ENCODE data around the gene FMN1.

FMN1 gene

DNA sequence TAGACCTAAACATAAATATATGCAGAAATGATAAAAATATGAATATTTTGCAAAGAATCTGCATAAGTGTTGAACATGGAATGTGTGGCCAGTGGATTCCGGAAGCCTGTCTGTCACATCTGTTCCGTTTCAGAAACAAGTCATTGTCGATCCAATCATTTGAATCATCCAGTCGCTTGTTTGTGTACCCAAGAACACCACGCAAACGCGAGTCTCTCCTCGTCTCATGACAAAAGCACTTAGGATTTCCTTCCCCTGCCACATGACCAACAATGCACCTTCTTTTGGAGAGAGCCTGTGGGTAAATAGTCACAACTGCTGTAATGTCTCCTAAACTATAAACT lies 80.2 kb downstream of the FMN1 start:
- DNase-seq (ENCODE audit: low read depth): peak; percentile 36
- TF ChIP-seq CTCF (conservative IDR thresholded peaks at IDR 0.05; ENCODE audit: low read length): no peak
- no peak overlapping the region for H3K4me3 ChIP-seq (ENCODE audit: low read length)

DNA sequence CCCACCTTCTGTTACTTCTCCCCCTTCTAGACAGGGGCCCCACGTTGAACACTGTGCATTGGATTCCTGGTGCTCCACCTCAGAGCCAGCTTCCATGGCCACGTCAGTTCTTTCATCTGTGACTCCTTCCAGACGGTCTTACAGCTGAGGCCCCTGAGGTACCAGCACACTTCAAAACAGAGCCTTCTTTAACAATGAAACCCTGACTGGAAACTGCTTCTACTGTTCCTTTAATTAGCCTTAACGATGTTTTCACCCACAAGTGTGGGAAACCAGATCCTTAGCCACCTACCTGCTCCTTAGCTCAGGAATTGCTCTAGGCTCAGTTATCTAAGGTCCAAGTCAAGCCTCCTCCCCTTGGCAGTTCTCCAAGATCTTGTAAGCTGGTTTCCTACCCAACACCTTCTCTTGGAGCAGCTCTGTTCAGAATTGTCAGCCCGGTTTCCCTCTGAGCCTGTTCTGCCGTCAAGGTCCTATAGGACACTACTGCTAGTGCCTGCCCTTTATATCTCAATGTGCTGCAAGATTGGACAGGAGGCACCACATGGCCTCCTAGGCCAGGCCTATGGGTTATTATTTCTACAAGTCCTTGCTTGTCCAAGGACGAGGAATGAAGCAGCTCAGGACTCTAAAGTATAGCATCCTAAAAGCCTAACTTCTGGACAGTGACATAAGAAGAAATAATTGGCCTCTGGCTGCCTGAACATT lies 80.7 kb downstream of the FMN1 start:
- no peak for DNase-seq (ENCODE audit: low read depth)
- no peak overlapping the region for H3K4me3 ChIP-seq (ENCODE audit: low read length)
- no peak for TF ChIP-seq CTCF (conservative IDR thresholded peaks at IDR 0.05; ENCODE audit: low read length)

GRCh38 chr15:33112541-33113105 lies 81.9 kb downstream of the FMN1 start:
- H3K4me3 ChIP-seq (ENCODE audit: low read length): no peak overlapping the region
- TF ChIP-seq CTCF (conservative IDR thresholded peaks at IDR 0.05; ENCODE audit: low read length): no peak
- no peak for DNase-seq (ENCODE audit: low read depth)

DNA sequence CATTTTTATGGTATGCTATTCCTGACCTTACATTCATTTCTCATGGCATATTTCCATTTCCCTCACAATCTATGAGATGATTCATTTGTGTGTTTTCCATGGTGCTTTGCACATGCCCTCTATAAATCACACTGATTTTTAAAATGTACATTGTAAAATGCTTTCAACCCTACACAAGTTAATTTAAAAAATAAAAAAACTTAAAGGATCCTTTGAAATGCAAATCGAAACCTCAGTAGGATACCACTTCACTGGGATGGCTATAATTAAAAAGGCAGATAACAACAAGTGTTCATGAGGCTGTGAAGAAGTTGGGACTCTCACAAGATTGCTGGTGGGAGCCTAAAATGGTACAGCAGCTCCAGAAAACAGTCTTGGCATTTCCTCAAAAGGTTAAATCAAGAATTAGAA lies 83.5 kb downstream of the FMN1 start:
- H3K4me3 ChIP-seq (ENCODE audit: low read length): no peak overlapping the region
- TF ChIP-seq CTCF (conservative IDR thresholded peaks at IDR 0.05; ENCODE audit: low read length): no peak
- DNase-seq (ENCODE audit: low read depth): no peak

GRCh38 chr15:33109345-33109744 lies 85.2 kb downstream of the FMN1 start:
- H3K4me3 ChIP-seq (ENCODE audit: low read length): no peak overlapping the region
- no peak for DNase-seq (ENCODE audit: low read depth)
- TF ChIP-seq CTCF (conservative IDR thresholded peaks at IDR 0.05; ENCODE audit: low read length): no peak

GRCh38 chr15:33108518-33108917 lies 86.0 kb downstream of the FMN1 start:
- no peak overlapping the region for H3K4me3 ChIP-seq (ENCODE audit: low read length)
- DNase-seq (ENCODE audit: low read depth): no peak
- no peak for TF ChIP-seq CTCF (conservative IDR thresholded peaks at IDR 0.05; ENCODE audit: low read length)

GRCh38 chr15:33107950-33108349 lies 86.6 kb downstream of the FMN1 start:
- peak; percentile 33 for DNase-seq (ENCODE audit: low read depth)
- no peak overlapping the region for H3K4me3 ChIP-seq (ENCODE audit: low read length)
- no peak for TF ChIP-seq CTCF (conservative IDR thresholded peaks at IDR 0.05; ENCODE audit: low read length)
